Measurements from ENCODE around the gene TIGD6. TPM values are rescaled to one million over a fixed set of nuclear protein-coding genes. Genes with fewer than 3 reads are reported as not detected.

TIGD6 gene
- total RNA-seq, 1 donor from 2014 or later, result 2.4 TPM

GRCh38 chr5:150026682-150027172, 26.3 kb upstream of the TIGD6 start:
- no peaks in the 10 kb centered on the region for H3K27me3 Mint-ChIP-seq (ENCODE audit: low read depth)
- peaks cover 6% of the 10 kb centered on the region for H3K4me1 Mint-ChIP-seq (ENCODE audit: low read depth)
- H3K27ac Mint-ChIP-seq, result no peak overlapping the region
- no peak overlapping the region for H3K4me3 Mint-ChIP-seq (ENCODE audit: low read depth)
- no peak for DNase-seq (ENCODE audit: low spot score)
- peaks cover 70% of the 10 kb centered on the region for H3K36me3 Mint-ChIP-seq (ENCODE audit: low read depth)
- H3K9me3 Mint-ChIP-seq, result no peaks in the 10 kb centered on the region
- intact Hi-C loops (cut with micrococcal nuclease), result no loop called here

GRCh38 chr5:150024346-150024984, 24.0 kb upstream of the TIGD6 start:
- no peak for DNase-seq (ENCODE audit: low spot score)
- H3K4me3 Mint-ChIP-seq (ENCODE audit: low read depth), result no peak overlapping the region
- H3K4me1 Mint-ChIP-seq (ENCODE audit: low read depth), result peaks cover 14% of the 10 kb centered on the region
- H3K27ac Mint-ChIP-seq, result no peak overlapping the region
- peaks cover 76% of the 10 kb centered on the region for H3K36me3 Mint-ChIP-seq (ENCODE audit: low read depth)
- no peaks in the 10 kb centered on the region for H3K9me3 Mint-ChIP-seq
- intact Hi-C loops (cut with micrococcal nuclease), result no loop called here
- no peaks in the 10 kb centered on the region for H3K27me3 Mint-ChIP-seq (ENCODE audit: low read depth)

GRCh38 chr5:150023136-150023535, 22.7 kb upstream of the TIGD6 start:
- H3K27me3 Mint-ChIP-seq (ENCODE audit: low read depth), result no peaks in the 10 kb centered on the region
- H3K9me3 Mint-ChIP-seq, result no peaks in the 10 kb centered on the region
- no peak overlapping the region for H3K4me3 Mint-ChIP-seq (ENCODE audit: low read depth)
- intact Hi-C loops (cut with micrococcal nuclease), result no loop called here
- no peak overlapping the region for H3K27ac Mint-ChIP-seq
- H3K4me1 Mint-ChIP-seq (ENCODE audit: low read depth), result peaks cover 16% of the 10 kb centered on the region
- DNase-seq (ENCODE audit: low spot score), result no peak
- H3K36me3 Mint-ChIP-seq (ENCODE audit: low read depth), result peaks cover 78% of the 10 kb centered on the region

- Mint-ChIP-seq H3K27ac (no peak overlapping the region), H3K27me3 (ENCODE audit: low read depth) (no peaks in the 10 kb centered on the region)
- DNase-seq (ENCODE audit: low spot score), result no peak
Observed at GRCh38 chr5:150022681-150023080, 22.2 kb upstream of the TIGD6 start.

GRCh38 chr5:150022158-150022531, 21.7 kb upstream of the TIGD6 start:
- intact Hi-C loops (cut with micrococcal nuclease), result no loop called here
- Mint-ChIP-seq H3K27ac (peak overlapping the region; percentile 67), H3K27me3 (ENCODE audit: low read depth) (no peaks in the 10 kb centered on the region), H3K9me3 (no peaks in the 10 kb centered on the region), H3K4me1 (ENCODE audit: low read depth) (peaks cover 19% of the 10 kb centered on the region), H3K36me3 (ENCODE audit: low read depth) (peaks cover 82% of the 10 kb centered on the region), H3K4me3 (ENCODE audit: low read depth) (no peak overlapping the region)
- no peak for DNase-seq (ENCODE audit: low spot score)

More at GRCh38 chr5:150022681-150023080, 22.2 kb upstream of the TIGD6 start:
- Mint-ChIP-seq H3K9me3 (no peaks in the 10 kb centered on the region), H3K4me1 (ENCODE audit: low read depth) (peaks cover 16% of the 10 kb centered on the region), H3K4me3 (ENCODE audit: low read depth) (no peak overlapping the region), H3K36me3 (ENCODE audit: low read depth) (peaks cover 77% of the 10 kb centered on the region)
- intact Hi-C loops (cut with micrococcal nuclease), result no loop called here

- Mint-ChIP-seq H3K27me3 (ENCODE audit: low read depth) (no peaks in the 10 kb centered on the region), H3K4me3 (ENCODE audit: low read depth) (no peak overlapping the region), H3K4me1 (ENCODE audit: low read depth) (peaks cover 19% of the 10 kb centered on the region), H3K9me3 (peaks cover 3% of the 10 kb centered on the region), H3K27ac (peak overlapping the region; percentile 67), H3K36me3 (ENCODE audit: low read depth) (peaks cover 83% of the 10 kb centered on the region)
- DNase-seq (ENCODE audit: low spot score), result no peak
- intact Hi-C loops (cut with micrococcal nuclease), result no loop called here
Observed at GRCh38 chr5:150021491-150022157, 21.2 kb upstream of the TIGD6 start.

GRCh38 chr5:150020249-150020648, 19.8 kb upstream of the TIGD6 start:
- intact Hi-C loops (cut with micrococcal nuclease), result no loop called here
- Mint-ChIP-seq H3K4me3 (ENCODE audit: low read depth) (no peak overlapping the region), H3K4me1 (ENCODE audit: low read depth) (peaks cover 19% of the 10 kb centered on the region), H3K27me3 (ENCODE audit: low read depth) (no peaks in the 10 kb centered on the region), H3K27ac (peak overlapping the region; percentile 55), H3K9me3 (peaks cover 11% of the 10 kb centered on the region), H3K36me3 (ENCODE audit: low read depth) (peaks cover 83% of the 10 kb centered on the region)
- no peak for DNase-seq (ENCODE audit: low spot score)

- Mint-ChIP-seq H3K4me3 (ENCODE audit: low read depth) (no peak overlapping the region), H3K27me3 (ENCODE audit: low read depth) (no peaks in the 10 kb centered on the region), H3K36me3 (ENCODE audit: low read depth) (peaks cover 95% of the 10 kb centered on the region), H3K27ac (no peak overlapping the region), H3K9me3 (peaks cover 14% of the 10 kb centered on the region), H3K4me1 (ENCODE audit: low read depth) (peaks cover 19% of the 10 kb centered on the region)
- no peak for DNase-seq (ENCODE audit: low spot score)
- intact Hi-C loops (cut with micrococcal nuclease), result no loop called here
Observed at GRCh38 chr5:150017226-150018005, 17.0 kb upstream of the TIGD6 start.

- H3K36me3 Mint-ChIP-seq (ENCODE audit: low read depth), result peaks cover 92% of the 10 kb centered on the region
- H3K27ac Mint-ChIP-seq, result no peak overlapping the region
- DNase-seq (ENCODE audit: low spot score), result no peak
- H3K4me3 Mint-ChIP-seq (ENCODE audit: low read depth), result no peak overlapping the region
- peaks cover 14% of the 10 kb centered on the region for H3K9me3 Mint-ChIP-seq
- peaks cover 11% of the 10 kb centered on the region for H3K4me1 Mint-ChIP-seq (ENCODE audit: low read depth)
- intact Hi-C loops (cut with micrococcal nuclease), result no loop called here
- no peaks in the 10 kb centered on the region for H3K27me3 Mint-ChIP-seq (ENCODE audit: low read depth)
Observed at GRCh38 chr5:150016537-150016936, 16.1 kb upstream of the TIGD6 start.

- Mint-ChIP-seq H3K4me1 (ENCODE audit: low read depth) (peaks cover 11% of the 10 kb centered on the region), H3K9me3 (peaks cover 14% of the 10 kb centered on the region), H3K36me3 (ENCODE audit: low read depth) (peaks cover 92% of the 10 kb centered on the region), H3K4me3 (ENCODE audit: low read depth) (no peak overlapping the region), H3K27me3 (ENCODE audit: low read depth) (no peaks in the 10 kb centered on the region), H3K27ac (no peak overlapping the region)
- no peak for DNase-seq (ENCODE audit: low spot score)
- intact Hi-C loops (cut with micrococcal nuclease), result no loop called here
Observed at GRCh38 chr5:150015415-150015814, 15.0 kb upstream of the TIGD6 start.

GRCh38 chr5:150014456-150014855, 14.0 kb upstream of the TIGD6 start:
- Mint-ChIP-seq H3K27me3 (ENCODE audit: low read depth) (no peaks in the 10 kb centered on the region), H3K9me3 (peaks cover 14% of the 10 kb centered on the region), H3K4me1 (ENCODE audit: low read depth) (peaks cover 7% of the 10 kb centered on the region), H3K36me3 (ENCODE audit: low read depth) (peaks cover 93% of the 10 kb centered on the region), H3K27ac (no peak overlapping the region), H3K4me3 (ENCODE audit: low read depth) (no peak overlapping the region)
- no peak for DNase-seq (ENCODE audit: low spot score)
- intact Hi-C loops (cut with micrococcal nuclease), result no loop called here

GRCh38 chr5:150013931-150014330, 13.5 kb upstream of the TIGD6 start:
- H3K4me1 Mint-ChIP-seq (ENCODE audit: low read depth), result peaks cover 5% of the 10 kb centered on the region
- H3K4me3 Mint-ChIP-seq (ENCODE audit: low read depth), result no peak overlapping the region
- H3K36me3 Mint-ChIP-seq (ENCODE audit: low read depth), result peaks cover 90% of the 10 kb centered on the region
- intact Hi-C loops (cut with micrococcal nuclease), result no loop called here
- H3K9me3 Mint-ChIP-seq, result peaks cover 14% of the 10 kb centered on the region
- H3K27ac Mint-ChIP-seq, result no peak overlapping the region
- DNase-seq (ENCODE audit: low spot score), result no peak
- H3K27me3 Mint-ChIP-seq (ENCODE audit: low read depth), result no peaks in the 10 kb centered on the region

Data from activated T-helper 2 cell treated with anti-CD3 and anti-CD28 coated beads, Interferon-gamma antibody, Interleukin-2, Interleukin-4, amounts not matched to agents 10 μg/mL and 5 μg/mL and 100 μg/mL, durations not matched to agents 14 hours and 24 hours and 36 hours (primary cell).